GM21528 (cell line): ENCODE results near the gene PDGFRA.

Experiments used
- ATAC-seq: cut with Tn5 transposase; IDR thresholded peaks from one replicate; pipeline ENCODE4 v1.9.1; 2021; ENCODE audit warnings: mild to moderate bottlenecking, moderate library complexity; ENCODE audit not compliant: unreplicated experiment, low FRiP score

PDGFRA gene

GRCh38 chr4:54254915-54255246 lies 25.8 kb downstream of the PDGFRA start:
- ATAC-seq = no peak

DNA sequence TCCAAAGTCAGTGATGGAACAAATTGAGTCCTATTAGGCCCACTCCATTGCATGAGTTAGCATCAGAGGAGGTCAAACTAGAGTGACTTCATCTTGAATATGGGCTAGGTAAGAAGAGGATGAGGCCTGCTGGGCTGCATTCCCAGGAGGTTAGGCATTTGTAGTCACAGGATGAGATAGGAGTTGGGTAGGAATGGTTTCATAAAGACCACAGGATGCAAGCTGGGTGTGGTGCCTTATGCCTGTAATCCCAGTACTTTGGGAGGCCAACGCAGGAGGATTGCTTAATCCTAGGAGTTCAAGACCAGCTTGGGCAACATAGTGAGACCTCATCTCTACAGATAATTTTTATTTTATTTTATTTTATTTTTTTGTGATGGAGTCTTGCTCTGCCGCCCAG lies 26.8 kb downstream of the PDGFRA start:
- no peak for ATAC-seq

GRCh38 chr4:54256491-54257486 lies 27.7 kb downstream of the PDGFRA start:
- ATAC-seq = no peak

DNA sequence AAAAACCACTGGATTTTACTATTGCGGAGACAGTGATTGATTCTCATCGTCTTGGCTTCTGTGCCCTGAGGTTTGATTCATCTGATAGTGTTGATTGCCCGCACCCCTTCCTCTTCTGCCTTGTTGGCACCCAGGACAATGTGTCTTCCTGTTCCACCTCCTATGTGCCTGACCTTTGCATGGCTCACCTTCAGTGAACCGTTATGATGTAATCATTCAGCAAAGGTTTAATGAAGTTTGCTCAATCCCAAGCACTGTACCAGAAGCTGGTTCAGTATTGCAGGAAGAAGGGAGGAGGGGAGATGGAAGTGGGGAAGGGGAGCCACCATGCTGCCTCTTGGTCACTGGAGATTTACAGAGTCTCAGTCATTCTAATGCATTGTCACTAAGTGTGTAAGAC lies 36.3 kb downstream of the PDGFRA start:
- ATAC-seq = no peak

DNA sequence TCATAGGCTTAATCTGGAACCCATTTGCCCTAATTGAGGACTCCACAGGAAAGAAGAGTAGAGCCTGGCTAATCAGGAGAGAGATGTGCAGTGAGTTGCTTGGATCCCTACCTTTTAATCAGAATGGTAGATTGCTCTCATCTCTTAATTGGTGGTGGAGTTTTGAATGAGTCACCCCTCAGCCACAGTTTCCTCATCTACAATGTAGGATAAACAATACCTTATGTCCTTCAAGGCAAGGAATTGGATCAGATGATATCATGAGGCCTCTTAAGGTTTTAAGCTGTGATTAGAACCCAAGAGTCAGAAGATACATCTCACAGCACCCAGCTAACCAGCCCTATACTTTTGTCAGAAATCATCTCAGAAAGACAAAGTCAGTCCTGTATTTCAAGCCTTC lies 39.1 kb downstream of the PDGFRA start:
- ATAC-seq = no peak

DNA sequence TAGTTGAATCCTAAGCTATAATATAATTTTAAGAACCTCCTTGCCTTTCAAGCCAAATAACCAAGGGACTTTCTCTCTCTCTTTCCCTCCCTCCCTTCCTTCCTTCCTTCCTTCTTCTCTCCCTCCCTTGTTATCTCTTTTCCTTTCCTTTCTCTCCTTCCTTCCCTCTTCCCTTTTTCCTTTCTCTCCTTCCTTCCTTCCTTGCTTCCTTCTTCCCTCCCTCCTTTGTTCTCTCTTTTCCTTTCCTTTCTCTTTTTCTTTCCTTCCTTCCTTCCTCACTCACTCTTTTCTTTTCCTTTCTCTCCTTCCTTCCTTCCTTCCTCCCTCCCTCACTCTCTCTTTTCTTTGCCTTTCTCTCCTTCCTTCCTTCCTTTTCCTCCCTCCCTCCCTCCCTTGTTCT lies 42.4 kb downstream of the PDGFRA start:
- no peak for ATAC-seq

GRCh38 chr4:54272051-54272450 lies 43.0 kb downstream of the PDGFRA start:
- ATAC-seq = no peak

DNA sequence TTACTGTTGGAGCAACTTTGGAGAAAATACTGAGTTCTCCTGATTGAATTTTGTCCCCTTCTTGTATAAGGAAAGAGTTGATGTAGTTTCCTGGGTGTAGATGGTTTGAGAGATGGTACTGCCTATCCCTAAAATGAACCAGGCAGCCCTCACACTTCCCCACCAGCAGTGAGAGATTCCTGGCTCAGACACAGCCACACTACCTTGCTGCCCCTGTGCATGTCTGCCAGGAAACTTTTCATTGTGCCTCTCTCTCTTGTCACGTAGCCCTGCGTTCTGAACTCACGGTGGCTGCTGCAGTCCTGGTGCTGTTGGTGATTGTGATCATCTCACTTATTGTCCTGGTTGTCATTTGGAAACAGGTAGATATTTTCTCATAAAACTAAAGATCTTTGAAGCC lies 45.2 kb downstream of the PDGFRA start:
- ATAC-seq = no peak

GRCh38 chr4:54274795-54275665 lies 45.9 kb downstream of the PDGFRA start:
- ATAC-seq = no peak

DNA sequence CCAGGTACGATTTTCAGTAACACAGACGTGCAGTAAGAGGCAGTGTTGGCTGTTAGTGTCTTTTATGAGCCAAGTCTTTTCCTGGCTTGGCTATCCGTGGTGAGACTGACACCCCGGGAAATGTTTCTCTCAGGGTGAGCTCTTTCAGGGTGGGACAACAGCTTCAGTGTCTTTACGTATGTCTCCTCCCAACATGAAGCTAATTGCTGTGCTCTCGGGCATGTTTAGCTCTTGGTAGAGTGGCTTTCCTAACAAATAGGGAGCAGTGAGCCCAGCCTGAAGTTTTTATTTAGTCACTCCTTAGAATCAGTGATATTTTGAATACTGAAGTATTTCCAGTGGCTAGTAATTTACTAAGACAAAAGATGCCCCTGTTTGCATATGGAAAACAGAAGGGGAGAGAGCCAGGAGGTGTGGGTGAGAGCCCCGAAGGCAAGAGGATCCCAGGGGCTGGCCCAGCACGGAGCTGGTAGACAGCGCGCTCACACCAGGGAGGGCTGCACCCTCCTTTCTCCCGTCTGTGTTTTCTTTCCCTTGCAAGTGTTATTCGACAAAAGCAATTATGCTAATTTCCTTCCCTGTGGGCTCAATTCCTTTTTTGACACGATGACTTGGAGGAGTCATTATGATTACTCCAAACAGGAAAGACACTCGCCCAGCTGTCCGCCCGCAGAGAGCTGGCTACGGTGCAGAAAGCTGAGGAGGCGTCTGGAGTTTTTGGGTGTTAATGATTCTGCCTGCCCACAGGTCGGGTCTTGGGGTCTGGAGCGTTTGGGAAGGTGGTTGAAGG lies 47.7 kb downstream of the PDGFRA start:
- ATAC-seq = no peak

DNA sequence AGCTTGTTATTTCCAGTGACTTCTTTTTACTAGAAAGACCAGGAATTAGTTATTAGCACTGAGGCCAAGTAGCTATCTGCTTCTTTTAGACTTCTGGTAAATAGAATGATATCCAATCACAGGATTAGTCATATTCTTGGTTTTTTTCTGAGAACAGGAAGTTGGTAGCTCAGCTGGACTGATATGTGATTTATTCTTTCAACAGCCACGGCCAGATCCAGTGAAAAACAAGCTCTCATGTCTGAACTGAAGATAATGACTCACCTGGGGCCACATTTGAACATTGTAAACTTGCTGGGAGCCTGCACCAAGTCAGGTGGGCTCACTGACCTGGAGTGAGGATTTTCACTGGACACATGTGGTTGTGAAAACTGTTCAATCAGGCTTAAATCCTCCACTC lies 48.6 kb downstream of the PDGFRA start:
- ATAC-seq = no peak

GRCh38 chr4:54278216-54278615 lies 49.1 kb downstream of the PDGFRA start:
- no peak for ATAC-seq

- no peak for ATAC-seq
Observed at GRCh38 chr4:54281054-54281766, 52.1 kb downstream of the PDGFRA start.

GRCh38 chr4:54282837-54283236 lies 53.7 kb downstream of the PDGFRA start:
- ATAC-seq = no peak

- ATAC-seq = no peak
Observed at GRCh38 chr4:54289316-54289715, 60.2 kb downstream of the PDGFRA start.

DNA sequence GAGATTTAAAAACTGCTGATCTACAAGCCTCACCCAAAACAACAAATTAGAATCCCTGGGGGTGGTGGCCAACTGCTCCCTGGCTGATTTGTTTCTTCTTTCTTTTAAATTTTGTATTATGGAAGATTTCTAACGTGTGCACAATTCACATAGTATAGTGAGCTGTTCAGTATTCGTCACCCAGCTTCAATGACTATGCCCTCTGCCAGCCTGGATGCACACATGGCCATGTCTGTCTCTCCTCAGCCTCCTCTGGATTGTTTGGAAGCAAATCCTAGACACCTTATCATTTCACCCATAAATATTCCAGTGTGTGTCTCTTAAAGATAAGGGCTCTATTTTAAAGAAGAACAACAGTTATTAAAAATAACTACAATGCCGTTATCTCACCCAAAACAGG lies 61.9 kb downstream of the PDGFRA start:
- no peak for ATAC-seq

- no peak for ATAC-seq
Observed at GRCh38 chr4:54296548-54297203, 67.6 kb downstream of the PDGFRA start.

DNA sequence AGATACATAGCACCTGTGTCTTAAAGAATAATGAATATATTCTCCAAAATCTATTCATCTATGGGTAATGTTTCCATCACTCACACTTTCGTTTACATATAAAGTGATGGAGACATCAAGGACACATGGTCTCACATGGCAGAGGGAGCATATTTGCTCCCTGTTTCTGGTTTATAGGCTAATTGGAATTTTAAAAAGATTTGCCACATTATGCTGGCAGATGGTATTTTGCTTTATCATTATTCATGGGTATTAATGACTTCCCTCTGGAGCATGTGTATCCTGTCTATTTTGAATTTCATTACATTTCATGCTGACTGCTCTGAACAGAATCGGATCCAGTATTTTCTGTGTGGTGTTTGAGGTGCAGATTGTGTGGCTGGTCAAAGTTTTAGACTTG lies 79.0 kb downstream of the PDGFRA start:
- ATAC-seq = no peak
